Muscle layer of colon (tissue), 2 donors: ENCODE measurements around the gene LRP11.

Source experiments
- H3K27ac ChIP-seq: one replicate; pipeline ENCODE4 v1.7.0; 2013; ENCODE audit warnings: low read depth, mild to moderate bottlenecking, low read length, moderate library complexity
- H3K27me3 ChIP-seq, 2 donors: one replicate each; pipeline ENCODE4 v1.7.0; 2013; ENCODE audit warnings: low read length in 2 of 2, mild to moderate bottlenecking in 2 of 2; ENCODE audit not compliant: insufficient read depth in 2 of 2, control insufficient read depth in 1 of 2
- H3K36me3 ChIP-seq: one replicate; pipeline ENCODE4 v1.7.0; 2013; ENCODE audit warnings: mild to moderate bottlenecking, low read length; ENCODE audit not compliant: insufficient read depth
- H3K4me1 ChIP-seq: one replicate; pipeline ENCODE4 v1.7.0; 2013; ENCODE audit warnings: mild to moderate bottlenecking, low read length; ENCODE audit not compliant: insufficient read depth
- H3K4me3 ChIP-seq, 2 donors: one replicate each; pipeline ENCODE4 v1.7.0; 2013; ENCODE audit warnings: low read length in 2 of 2, low read depth in 1 of 2, mild to moderate bottlenecking in 1 of 2, moderate library complexity in 1 of 2
- H3K9ac ChIP-seq: one replicate; pipeline ENCODE4 v1.7.0; 2013; ENCODE audit warnings: low read length
- H3K9me3 ChIP-seq: one replicate; pipeline ENCODE4 v1.7.0; 2013; ENCODE audit warnings: mild to moderate bottlenecking, low read length
- donor health status: abdominal sarcoma.
- donor health status: Adenocarcinoma of cecum.

Gene LRP11

GRCh38 chr6:149809798-149810197 is 54.4 kb downstream of the LRP11 start:
- H3K9me3 ChIP-seq: no peaks in the 10 kb centered on the region
- H3K36me3 ChIP-seq: peaks cover 16% of the 10 kb centered on the region
- no peak overlapping the region for H3K9ac ChIP-seq
- no peak overlapping the region for H3K27ac ChIP-seq
- no peak overlapping the region for H3K4me3 ChIP-seq
- H3K27me3 ChIP-seq: no peaks in the 10 kb centered on the region
- H3K4me1 ChIP-seq: no peaks in the 10 kb centered on the region

- H3K36me3 ChIP-seq: peaks cover 8% of the 10 kb centered on the region
- H3K4me1 ChIP-seq: no peaks in the 10 kb centered on the region
- H3K9ac ChIP-seq: no peak overlapping the region
- H3K27me3 ChIP-seq: no peaks in the 10 kb centered on the region
- H3K27ac ChIP-seq: no peak overlapping the region
- H3K4me3 ChIP-seq: no peak overlapping the region
- H3K9me3 ChIP-seq: no peaks in the 10 kb centered on the region
Measured at GRCh38 chr6:149806127-149806526, 58.0 kb downstream of the LRP11 start.

DNA sequence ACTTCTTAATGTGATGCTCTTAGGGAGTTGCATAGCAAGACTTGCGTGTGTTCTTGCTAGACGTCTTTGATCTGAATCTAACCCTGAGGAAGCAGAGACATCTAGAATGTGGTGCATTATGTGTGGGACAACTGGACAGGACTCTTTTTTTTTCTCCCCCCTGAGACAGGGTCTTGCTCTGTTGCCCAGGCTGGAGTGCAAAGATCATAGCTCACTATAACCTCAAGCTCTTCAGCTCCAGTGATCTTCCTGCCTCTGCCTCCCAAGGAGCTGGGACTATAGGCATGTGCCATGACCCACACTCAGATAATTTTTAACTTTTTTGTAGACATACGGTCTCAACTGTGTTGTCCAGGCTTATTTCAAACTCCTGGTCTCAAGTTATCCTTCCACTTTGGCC is 80.6 kb downstream of the LRP11 start:
- H3K9me3 ChIP-seq: no peaks in the 10 kb centered on the region
- H3K27me3 ChIP-seq: no peaks in the 10 kb centered on the region
- H3K4me1 ChIP-seq: no peaks in the 10 kb centered on the region
- peaks cover 8% of the 10 kb centered on the region for H3K36me3 ChIP-seq
- H3K9ac ChIP-seq: no peak overlapping the region
- no peak overlapping the region for H3K4me3 ChIP-seq
- H3K27ac ChIP-seq: no peak overlapping the region

DNA sequence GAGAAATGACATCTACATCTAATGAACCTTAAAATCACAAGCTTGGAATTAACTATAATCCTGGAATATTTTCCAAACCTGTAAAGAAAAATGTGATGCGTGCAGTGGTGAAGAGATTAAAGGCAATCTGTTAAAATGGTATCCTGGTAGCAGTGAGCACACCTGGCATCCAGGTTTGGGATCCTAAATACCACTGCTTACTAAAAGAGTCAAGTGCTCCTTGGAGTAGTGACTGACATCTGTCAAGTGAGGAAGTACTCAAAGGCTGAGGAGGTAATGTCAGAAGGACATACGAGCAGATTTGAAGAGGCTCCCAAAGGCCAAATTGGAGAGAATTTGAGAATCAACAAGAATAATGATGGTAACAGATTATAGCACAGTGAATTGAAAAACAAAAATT is 81.8 kb downstream of the LRP11 start:
- Histone ChIP-seq H3K4me3 (no peak overlapping the region), H3K9me3 (no peaks in the 10 kb centered on the region), H3K9ac (no peak overlapping the region), H3K36me3 (peaks cover 8% of the 10 kb centered on the region), H3K27me3 (no peaks in the 10 kb centered on the region), H3K27ac (no peak overlapping the region), H3K4me1 (no peaks in the 10 kb centered on the region)

DNA sequence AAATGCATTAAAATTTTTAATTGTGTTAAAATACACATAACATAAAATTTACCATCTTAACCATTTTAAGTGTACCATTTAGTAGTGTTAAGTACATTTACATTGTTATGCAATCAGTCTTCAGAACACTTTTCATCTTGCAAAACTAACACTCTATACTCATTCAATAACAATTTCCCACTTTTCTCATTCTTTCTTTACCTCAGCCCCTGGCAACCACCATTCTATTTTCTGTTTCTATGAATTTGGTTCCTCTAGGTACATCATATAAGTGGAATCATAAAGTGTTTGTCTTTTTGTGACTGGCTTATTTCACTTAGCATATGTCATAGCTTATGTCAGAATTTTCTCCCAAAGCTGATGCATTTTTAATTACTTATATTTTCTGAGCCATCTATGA is 82.4 kb downstream of the LRP11 start:
- no peaks in the 10 kb centered on the region for H3K27me3 ChIP-seq
- peaks cover 8% of the 10 kb centered on the region for H3K36me3 ChIP-seq
- no peaks in the 10 kb centered on the region for H3K9me3 ChIP-seq
- H3K4me1 ChIP-seq: no peaks in the 10 kb centered on the region
- no peak overlapping the region for H3K9ac ChIP-seq
- no peak overlapping the region for H3K27ac ChIP-seq
- no peak overlapping the region for H3K4me3 ChIP-seq

DNA sequence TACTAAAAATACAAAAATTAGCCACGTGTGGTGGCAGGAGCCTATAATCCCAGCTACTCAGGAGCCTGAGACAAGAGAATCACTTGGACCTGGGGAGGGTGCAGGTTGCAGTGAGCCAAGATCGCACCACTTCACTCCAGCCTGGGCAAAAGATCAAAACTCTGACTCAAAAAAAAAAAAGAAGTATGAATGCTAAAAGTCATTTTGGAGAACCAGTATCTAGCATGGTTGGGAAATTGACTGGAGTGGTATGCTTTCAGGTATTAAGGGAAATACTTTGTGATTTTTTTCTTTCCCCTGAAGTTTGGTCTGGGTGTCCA is 84.6 kb downstream of the LRP11 start:
- Histone ChIP-seq H3K4me1 (no peaks in the 10 kb centered on the region), H3K36me3 (peaks cover 8% of the 10 kb centered on the region), H3K4me3 (no peak overlapping the region), H3K27me3 (no peaks in the 10 kb centered on the region), H3K9ac (no peak overlapping the region), H3K9me3 (no peaks in the 10 kb centered on the region), H3K27ac (no peak overlapping the region)

- Histone ChIP-seq H3K27me3 (no peaks in the 10 kb centered on the region), H3K4me1 (no peaks in the 10 kb centered on the region), H3K9ac (no peak overlapping the region), H3K27ac (no peak overlapping the region), H3K4me3 (no peak overlapping the region), H3K36me3 (no peaks in the 10 kb centered on the region), H3K9me3 (no peaks in the 10 kb centered on the region)
Measured at GRCh38 chr6:149777624-149778023, 86.5 kb downstream of the LRP11 start.

DNA sequence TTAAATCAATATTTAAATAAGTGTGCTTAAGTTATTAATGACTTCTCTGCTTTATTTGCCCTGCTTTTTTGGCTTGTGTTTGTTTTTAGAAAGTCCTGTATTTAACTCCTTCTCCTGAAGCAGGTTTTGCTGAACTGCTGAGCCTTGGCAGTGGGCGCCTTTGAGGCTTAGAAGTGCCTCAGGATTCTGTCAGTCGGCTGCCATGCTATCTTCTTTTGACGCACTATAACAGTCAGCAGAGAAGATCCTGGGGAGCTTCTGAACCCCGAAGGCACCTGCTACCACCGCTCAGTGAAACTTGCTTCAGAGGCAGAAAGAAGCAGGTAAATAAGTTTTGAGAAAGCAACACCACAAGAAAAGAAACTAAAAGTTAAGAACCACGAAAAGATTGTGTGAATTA is 92.2 kb downstream of the LRP11 start:
- Histone ChIP-seq H3K27ac (no peak overlapping the region), H3K4me3 (no peak overlapping the region), H3K9me3 (no peaks in the 10 kb centered on the region), H3K4me1 (no peaks in the 10 kb centered on the region), H3K9ac (no peak overlapping the region), H3K27me3 (no peaks in the 10 kb centered on the region), H3K36me3 (peaks cover 11% of the 10 kb centered on the region)

GRCh38 chr6:149771185-149771584 is 93.0 kb downstream of the LRP11 start:
- peaks cover 4% of the 10 kb centered on the region for H3K9me3 ChIP-seq
- no peak overlapping the region for H3K27ac ChIP-seq
- peaks cover 15% of the 10 kb centered on the region for H3K36me3 ChIP-seq
- no peak overlapping the region for H3K9ac ChIP-seq
- no peaks in the 10 kb centered on the region for H3K27me3 ChIP-seq
- no peak overlapping the region for H3K4me3 ChIP-seq
- no peaks in the 10 kb centered on the region for H3K4me1 ChIP-seq

DNA sequence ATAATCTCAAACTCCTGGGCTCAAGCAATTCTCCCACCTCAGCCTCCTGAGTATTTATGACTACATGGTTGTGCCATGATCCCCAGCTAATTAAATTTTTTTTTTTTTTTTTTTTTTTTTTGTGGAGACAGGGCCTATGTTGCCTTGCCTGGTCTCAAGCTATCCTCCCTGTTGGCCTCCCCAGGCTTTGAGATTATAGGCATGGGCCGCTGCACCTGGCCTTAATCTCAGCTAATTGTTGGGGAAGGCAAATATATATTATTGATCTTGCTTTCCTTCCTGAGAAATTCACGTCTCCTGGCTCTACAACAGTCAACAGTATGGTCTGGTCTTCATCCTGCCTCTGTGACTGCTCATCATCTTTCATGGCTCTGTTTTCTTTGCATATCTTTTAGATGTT is 94.5 kb downstream of the LRP11 start:
- peaks cover 19% of the 10 kb centered on the region for H3K36me3 ChIP-seq
- H3K27ac ChIP-seq: no peak overlapping the region
- no peak overlapping the region for H3K4me3 ChIP-seq
- H3K4me1 ChIP-seq: no peaks in the 10 kb centered on the region
- no peaks in the 10 kb centered on the region for H3K27me3 ChIP-seq
- peaks cover 7% of the 10 kb centered on the region for H3K9me3 ChIP-seq
- H3K9ac ChIP-seq: no peak overlapping the region
